GM19452 (cell line): ENCODE results near the gene HOXA7.

Experiments
- ATAC-seq: cut with Tn5 transposase; IDR thresholded peaks from one replicate; pipeline ENCODE4 v1.9.1; 2021; ENCODE audit not compliant: unreplicated experiment

HOXA7 gene

GRCh38 chr7:27160546-27161213 lies 4.2 kb upstream of the HOXA7 start:
- peak; percentile 66 for ATAC-seq

- ATAC-seq: no peak
Measured at GRCh38 chr7:27160145-27160545, 3.7 kb upstream of the HOXA7 start.

- ATAC-seq: no peak
Measured at GRCh38 chr7:27159266-27160144, 3.0 kb upstream of the HOXA7 start.

DNA sequence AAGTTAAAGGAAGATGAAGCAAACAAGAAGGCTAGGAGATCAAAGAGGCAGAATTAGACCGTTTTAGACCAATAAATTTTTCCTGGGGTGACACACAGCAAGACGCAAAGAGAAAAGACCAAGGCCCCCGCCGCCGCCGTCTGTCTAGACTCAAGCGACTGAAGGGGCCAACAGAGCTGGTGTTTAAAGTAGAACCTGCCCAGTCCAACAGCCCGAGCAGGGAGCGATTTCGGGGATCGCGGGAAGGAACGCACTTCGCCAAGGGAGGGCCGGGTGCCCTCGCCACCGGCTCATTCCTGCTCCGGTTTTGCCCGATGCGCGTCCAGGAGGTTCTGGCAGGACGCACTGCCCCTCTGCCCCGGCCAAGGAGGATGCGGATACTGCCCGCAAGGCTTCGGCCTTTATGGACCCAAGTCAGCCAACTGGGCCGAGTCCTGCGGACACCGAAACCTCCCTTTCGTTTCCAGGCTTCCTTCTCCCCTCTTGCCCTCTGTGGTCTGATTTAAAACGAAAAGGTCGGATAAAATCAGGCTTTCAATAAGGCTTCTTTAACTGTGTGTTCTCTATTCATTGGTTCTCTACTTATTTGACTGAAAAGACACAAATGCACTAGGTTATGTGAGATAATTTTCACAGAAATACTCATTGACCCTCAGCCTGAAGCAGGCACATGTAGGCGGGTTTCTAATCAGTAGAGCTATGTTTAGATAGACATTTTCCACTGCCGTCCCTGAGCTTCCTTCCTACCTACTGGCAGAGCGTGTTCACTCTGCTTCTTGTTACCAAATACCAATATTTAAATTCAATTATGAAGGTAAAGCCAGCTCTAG lies 2.2 kb upstream of the HOXA7 start:
- no peak for ATAC-seq

DNA sequence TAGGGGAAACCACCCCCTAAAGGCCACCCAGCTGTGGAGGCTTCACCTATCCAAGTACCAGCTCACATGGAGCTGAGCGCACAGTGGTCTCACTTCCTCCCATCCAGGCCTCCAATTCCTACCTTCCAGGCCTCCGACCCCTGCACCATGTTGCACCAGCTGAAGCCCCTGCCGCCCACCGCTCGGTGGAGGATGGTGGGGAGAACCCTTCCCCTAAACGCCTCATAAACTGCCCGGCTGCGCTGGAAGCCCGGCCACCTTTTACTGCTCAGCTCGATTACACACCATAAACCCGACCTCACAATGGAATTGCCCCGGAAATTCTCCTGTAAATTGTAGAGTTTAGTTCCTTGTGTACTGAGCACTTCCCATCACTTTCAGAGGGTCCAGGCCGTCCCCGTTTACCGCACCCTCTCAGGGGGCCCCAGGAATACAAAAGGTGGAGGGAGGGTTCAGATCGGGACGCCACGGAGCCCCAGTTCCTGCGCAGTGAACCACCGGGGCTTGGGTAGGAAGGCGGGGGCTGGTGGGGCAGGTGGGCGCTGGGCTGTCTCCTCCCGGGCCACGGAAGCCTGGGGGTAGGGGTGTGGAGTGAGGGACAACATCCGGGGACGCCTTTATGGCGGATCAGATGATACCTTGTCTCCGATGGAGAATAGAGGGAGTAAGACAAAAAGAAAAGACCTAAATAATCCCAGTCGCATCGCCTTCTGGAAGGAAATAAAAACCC lies 1.4 kb upstream of the HOXA7 start:
- no peak for ATAC-seq

DNA sequence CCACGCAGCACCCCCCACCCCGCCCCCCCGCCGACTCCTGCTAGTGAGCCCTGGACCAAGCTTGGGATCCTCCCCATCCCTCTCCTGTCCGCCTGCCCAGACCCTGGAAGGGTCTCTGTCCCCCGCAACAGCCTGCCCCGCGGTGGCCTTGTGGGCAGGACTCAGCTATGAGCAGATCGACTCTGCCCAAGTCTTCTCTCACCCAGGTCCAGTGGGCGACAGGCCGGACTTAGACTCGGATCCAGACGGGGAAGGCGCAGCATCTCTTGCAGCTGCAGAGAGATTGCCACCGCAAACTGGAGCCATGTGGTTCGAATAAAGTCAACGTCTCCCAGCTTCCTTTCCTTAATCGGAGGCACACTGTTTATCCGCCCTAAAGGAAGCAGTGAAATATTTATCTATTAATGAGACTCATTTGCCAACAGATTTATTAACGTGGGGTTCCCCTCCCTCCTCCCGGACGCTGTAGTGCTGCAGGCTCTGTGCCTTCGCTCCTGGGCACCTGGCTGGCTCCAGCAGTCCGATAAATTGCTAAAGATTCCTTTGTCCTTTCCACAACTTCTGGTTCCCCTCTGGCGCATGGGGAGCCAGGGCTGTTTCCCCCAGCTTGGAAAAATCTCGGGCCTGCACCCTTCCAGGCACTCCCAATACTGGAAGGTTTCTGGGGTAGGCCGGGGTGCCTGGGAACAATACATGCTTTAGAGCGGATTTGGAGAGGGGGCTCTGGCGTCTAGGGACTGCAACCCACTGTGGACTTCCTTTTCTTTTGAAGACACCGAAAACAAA lies 634 bp upstream of the HOXA7 start:
- ATAC-seq: no peak

DNA sequence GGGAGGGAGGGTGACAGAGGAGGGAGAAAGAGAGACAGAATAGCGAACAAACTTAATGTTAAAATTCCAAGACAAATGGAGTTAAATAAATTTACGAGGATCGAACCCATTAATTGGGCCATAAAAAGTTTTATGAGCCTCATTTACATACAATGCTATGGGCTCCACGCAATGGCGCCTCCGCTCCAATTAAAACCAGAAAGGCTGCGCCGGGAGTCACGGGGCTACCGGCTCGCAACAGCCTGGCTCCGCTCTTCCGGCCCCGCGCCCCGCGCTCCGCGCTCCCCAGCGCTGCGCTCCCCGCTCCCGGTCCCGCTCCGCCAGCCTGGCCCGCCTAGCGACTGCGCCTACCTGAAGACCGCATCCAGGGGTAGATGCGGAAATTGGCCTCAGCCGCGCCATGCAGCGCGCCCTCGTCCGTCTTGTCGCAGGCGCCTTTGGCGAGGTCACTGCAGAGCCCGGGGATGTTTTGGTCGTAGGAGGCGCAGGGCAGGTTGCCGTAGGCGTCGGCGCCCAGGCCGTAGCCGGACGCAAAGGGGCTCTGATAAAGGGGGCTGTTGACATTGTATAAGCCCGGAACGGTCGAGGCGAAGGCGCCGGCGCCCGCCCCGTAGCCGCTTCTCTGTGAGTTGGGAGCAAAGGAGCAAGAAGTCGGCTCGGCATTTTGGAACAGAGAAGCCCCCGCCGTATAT lies 513 bp downstream of the HOXA7 start:
- ATAC-seq: no peak

DNA sequence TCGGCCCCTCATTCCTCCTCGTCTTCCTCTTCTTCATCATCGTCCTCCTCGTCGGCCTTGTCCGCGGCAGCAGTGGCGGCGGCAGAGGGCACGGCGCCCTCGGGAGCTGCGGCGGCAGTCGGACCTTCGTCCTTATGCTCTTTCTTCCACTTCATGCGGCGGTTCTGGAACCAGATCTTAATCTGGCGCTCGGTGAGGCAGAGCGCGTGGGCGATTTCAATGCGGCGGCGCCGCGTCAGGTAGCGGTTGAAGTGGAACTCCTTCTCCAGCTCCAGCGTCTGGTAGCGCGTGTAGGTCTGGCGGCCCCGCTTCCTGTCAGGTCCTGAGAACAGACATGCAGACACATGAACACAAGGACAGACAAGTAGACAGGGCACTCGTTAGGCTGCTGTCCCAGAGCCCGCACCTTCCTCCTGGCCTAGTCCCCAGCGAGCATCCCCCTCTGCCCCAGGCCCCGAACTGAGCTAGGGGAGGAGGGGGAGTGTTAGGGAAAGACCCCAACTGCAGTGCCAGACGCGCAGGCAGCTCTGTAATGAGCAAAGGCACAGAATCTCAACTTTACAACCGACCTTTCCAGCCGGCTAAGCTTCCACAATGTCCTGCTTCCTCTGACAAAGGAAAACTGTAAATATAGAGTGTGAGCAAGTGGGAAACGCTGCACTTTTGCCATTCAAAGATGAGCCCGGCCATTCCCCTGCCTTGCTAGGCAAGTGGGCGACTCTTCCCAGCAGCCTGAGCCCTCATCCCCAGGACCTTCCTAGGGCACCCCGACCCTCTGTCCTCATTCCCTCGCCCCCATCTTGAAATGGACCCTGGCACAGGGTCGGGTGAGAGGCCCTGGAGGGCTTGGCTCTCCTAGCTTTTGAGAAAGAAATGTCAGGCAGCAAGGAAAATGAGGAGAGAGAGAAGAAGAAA lies 1.3 kb downstream of the HOXA7 start:
- no peak for ATAC-seq

GRCh38 chr7:27154369-27154768 lies 2.1 kb downstream of the HOXA7 start:
- ATAC-seq: no peak

DNA sequence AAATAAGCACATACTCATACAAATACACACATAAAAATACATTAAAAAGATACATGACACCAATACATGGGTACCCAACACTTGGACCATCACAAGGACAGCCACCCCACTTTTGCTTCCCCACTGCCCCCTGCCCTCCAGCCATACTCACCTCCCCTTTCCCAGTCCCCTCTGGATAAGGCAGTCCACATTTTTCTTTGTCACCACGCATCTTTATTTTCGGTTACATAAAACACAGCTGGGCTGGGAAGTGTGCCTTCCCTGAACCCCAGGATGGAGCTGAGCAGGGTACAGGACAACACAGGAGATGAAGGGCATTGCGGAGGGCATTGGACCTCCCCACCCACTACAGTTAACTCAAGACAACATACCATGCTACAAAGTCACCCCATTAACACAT lies 2.9 kb downstream of the HOXA7 start:
- no peak for ATAC-seq

DNA sequence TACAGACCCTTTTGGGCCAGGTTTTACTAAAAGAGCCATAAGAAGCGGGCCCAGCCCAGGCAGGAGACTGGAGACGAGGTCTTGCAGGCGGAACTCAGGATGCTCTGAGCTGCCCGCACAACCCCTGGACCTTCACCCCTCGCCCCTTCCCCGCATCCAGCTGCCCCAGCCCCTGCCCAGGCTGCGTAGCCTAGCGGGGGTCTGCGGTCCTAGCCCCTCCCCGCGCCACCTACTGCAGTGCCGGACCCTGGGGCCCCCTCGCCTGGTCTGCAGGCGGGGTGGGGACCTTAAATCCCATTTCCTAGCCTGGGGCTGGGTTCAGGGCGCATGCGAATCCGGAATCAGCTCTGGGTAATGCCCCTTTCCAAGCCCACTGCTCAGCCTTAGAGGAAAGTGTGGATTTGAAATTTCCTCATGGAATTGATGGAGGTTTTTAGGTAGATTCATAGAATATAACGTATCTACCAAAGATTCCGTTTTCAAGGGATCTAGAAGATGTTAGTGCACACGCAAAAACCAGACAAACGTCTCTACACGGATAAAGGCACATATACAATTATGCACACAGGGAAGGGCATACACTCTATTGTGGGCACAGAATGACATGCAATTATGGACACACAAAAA lies 3.5 kb downstream of the HOXA7 start:
- no peak for ATAC-seq

GRCh38 chr7:27151931-27152815 lies 4.3 kb downstream of the HOXA7 start, which contains the start of gene HOXA3:
Gene HOXA3 (minus strand): TSS chr7:27152583. CDS start chr7:27110640, 41,943 bp downstream.
- no peak for ATAC-seq

- no peak for ATAC-seq
Measured at GRCh38 chr7:27151341-27151930, 5.0 kb downstream of the HOXA7 start.

DNA sequence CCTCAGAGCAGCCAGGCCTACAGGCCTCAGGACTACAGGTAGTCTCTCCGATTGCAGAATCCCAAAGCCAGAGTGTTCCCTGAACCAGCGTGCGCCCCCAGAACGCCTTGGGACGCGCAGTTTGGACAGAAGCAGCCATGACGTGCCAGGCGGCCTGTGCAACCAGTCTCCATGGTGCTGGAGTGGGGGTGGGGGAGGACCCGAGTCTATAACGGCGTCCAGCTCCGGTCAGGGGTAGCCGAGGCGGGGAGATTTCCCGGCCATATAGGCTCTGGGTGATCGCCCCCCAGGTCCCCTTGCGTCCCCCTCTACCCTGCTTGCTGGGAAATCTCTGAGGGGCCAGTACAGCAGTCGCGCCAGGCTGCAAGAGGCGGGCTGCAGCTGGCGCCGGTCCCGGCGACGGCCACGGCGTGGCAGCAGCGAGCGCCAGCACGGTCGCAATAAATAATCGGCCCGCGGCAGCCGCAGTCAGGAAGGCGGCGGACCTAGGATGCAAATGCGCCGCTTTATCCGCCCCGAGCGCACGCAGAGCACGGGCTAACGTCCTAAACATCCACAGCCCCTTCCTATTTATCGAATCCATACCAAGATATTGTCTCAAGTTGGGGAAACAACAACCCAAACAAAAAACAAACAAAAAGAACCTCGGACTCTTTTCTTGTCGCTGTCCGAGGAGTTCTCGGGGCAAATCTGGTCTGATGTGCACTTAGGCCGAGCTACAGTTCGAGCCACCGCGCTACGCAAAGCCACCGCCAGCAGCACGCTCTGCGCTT lies 5.7 kb downstream of the HOXA7 start:
- peak; percentile 74 for ATAC-seq

DNA sequence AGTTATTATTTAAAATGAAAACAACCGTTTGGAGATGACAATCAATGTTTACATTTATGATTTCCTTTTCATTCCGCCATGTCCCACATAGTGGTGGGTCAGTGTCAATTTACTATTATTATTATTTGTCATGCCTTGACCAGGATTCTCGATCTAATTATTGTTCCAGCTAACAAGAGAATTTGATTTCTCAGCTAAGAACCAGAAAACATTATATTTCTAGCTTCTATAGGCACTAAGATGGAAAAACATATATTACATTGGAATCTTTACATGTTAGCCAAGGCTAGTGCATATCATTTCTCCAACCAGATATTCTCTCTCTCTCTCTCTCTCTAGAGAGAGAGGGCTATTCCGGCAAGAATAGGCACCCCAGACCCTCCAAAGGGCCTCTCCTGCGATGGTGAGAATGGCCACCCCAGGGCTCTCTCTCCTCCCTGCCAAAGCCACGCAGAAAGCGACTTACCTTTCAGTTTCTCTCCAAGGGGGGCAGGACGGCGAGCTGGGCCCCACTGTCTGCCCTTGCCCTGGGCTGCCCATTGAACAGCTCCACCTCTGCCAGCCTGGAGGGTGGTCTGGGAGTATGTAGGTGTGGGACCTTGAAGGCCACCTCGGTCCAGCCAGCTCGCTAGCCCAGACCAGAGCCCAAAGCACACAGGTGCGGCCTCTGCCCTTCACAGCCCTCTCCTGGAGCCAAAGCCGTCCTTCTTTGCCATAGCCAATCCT lies 6.5 kb downstream of the HOXA7 start:
- ATAC-seq: no peak
